HAP-1 (cell line): ENCODE measurements around the gene KL.
A peak's percentile ranks its signal among the peaks of the same experiment; 100 is the strongest.

Source experiments
- DNase-seq, 2 experiments: peaks; one replicate each; pipeline ENCODE4 v3.0.0-alpha.2; 2016 to 2020; ENCODE audit warnings: low spot score in 2 of 2
- H3K27me3 ChIP-seq: fragments of 250-450 bp; sonication (Bioruptor Pico); 2 replicates; pipeline ENCODE4 v1.5.1; 2020; ENCODE audit warnings: low read depth, mild to moderate bottlenecking, moderate library complexity
- H3K36me3 ChIP-seq: fragments of 250-450 bp; sonication (Bioruptor Pico); replicated peaks from 2 replicates; pipeline ENCODE4 v1.5.1; 2020; ENCODE audit warnings: mild to moderate bottlenecking
- H3K4me1 ChIP-seq: fragments of 250-450 bp; sonication (Bioruptor Pico); 2 replicates; pipeline ENCODE4 v1.5.1; 2020; ENCODE audit warnings: mild to moderate bottlenecking
- H3K4me3 ChIP-seq: fragments of 250-450 bp; sonication (Bioruptor Pico); 2 replicates; pipeline ENCODE4 v1.5.1; 2020; ENCODE audit warnings: mild to moderate bottlenecking, moderate library complexity
- H3K9me3 ChIP-seq: fragments of 250-450 bp; sonication (Bioruptor Pico); 2 replicates; pipeline ENCODE4 v1.5.1; 2020; ENCODE audit warnings: mild to moderate bottlenecking, moderate library complexity
- in situ Hi-C: fragments of 300-500 bp; cut with MboI; formaldehyde crosslinking; loops from 3 replicates; pipeline ENCODE4 v1.14.3; 2020; ENCODE audit warnings: low sequenced_read_pairs, inconsistent platforms, mixed read lengths

KL gene

DNA sequence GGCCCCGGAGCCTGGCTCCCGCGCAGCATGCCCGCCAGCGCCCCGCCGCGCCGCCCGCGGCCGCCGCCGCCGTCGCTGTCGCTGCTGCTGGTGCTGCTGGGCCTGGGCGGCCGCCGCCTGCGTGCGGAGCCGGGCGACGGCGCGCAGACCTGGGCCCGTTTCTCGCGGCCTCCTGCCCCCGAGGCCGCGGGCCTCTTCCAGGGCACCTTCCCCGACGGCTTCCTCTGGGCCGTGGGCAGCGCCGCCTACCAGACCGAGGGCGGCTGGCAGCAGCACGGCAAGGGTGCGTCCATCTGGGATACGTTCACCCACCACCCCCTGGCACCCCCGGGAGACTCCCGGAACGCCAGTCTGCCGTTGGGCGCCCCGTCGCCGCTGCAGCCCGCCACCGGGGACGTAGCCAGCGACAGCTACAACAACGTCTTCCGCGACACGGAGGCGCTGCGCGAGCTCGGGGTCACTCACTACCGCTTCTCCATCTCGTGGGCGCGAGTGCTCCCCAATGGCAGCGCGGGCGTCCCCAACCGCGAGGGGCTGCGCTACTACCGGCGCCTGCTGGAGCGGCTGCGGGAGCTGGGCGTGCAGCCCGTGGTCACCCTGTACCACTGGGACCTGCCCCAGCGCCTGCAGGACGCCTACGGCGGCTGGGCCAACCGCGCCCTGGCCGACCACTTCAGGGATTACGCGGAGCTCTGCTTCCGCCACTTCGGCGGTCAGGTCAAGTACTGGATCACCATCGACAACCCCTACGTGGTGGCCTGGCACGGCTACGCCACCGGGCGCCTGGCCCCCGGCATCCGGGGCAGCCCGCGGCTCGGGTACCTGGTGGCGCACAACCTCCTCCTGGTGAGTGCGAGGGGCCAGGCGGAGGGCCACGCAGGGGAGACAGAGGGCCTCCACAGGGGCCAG lies at the start of gene KL:
Gene KL (plus strand): TSS at position 10 of the 909 bp plus-strand sequence. CDS start 18 bp downstream, at position 28.
- no peaks in the 10 kb centered on the region for H3K27me3 ChIP-seq
- no peaks in the 10 kb centered on the region for H3K9me3 ChIP-seq
- H3K36me3 ChIP-seq: no peaks in the 10 kb centered on the region
- peaks cover 5% of the 10 kb centered on the region; the same call in 1 of the 2 replicates for H3K4me1 ChIP-seq
- no peak for DNase-seq
- H3K4me3 ChIP-seq: peak within 1 kb of the TSS; percentile 18
- in situ Hi-C loops: no loop called here

GRCh38 chr13:32967584-32968182 lies 48.5 kb upstream of the KL start:
- Histone ChIP-seq H3K4me1 (peaks cover 19% of the 10 kb centered on the region), H3K4me3 (no peak overlapping the region), H3K9me3 (no peaks in the 10 kb centered on the region), H3K36me3 (no peaks in the 10 kb centered on the region), H3K27me3 (no peaks in the 10 kb centered on the region)
- in situ Hi-C loops: no loop called here
- no peak for DNase-seq

- no peak for DNase-seq
- peaks cover 19% of the 10 kb centered on the region for H3K4me1 ChIP-seq
- no peak overlapping the region for H3K4me3 ChIP-seq
- H3K36me3 ChIP-seq: no peaks in the 10 kb centered on the region
- no peaks in the 10 kb centered on the region for H3K27me3 ChIP-seq
- no peaks in the 10 kb centered on the region for H3K9me3 ChIP-seq
- in situ Hi-C loops: no loop called here
Observed at GRCh38 chr13:32968316-32968715, 47.9 kb upstream of the KL start.

DNA sequence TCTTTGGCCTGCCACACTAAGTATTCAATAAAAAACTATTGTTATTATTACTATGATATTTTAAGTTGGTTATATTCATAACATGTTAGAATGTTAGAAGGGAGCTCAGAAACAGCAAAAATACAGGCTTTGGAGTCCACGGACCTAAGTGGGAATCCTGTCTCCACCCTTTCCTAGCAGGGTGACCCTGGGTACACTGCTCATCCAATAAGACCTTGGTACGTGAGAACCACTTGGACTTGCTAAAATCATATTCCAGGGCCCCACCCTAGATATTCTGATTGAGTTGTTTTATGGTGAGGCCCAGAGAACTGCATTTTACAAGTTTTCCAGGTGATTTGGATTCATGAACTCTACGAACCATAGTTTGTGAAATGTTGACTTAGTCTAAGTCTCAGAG lies 47.4 kb upstream of the KL start:
- in situ Hi-C loops: no loop called here
- peaks cover 19% of the 10 kb centered on the region for H3K4me1 ChIP-seq
- DNase-seq: no peak
- no peaks in the 10 kb centered on the region for H3K9me3 ChIP-seq
- no peak overlapping the region for H3K4me3 ChIP-seq
- H3K27me3 ChIP-seq: no peaks in the 10 kb centered on the region
- H3K36me3 ChIP-seq: no peaks in the 10 kb centered on the region

- no peaks in the 10 kb centered on the region for H3K27me3 ChIP-seq
- no peak for DNase-seq
- no peaks in the 10 kb centered on the region for H3K36me3 ChIP-seq
- no peaks in the 10 kb centered on the region for H3K9me3 ChIP-seq
- in situ Hi-C loops: no loop called here
- H3K4me1 ChIP-seq: peaks cover 19% of the 10 kb centered on the region
- H3K4me3 ChIP-seq: no peak overlapping the region
Observed at GRCh38 chr13:32969516-32969941, 46.7 kb upstream of the KL start.

- in situ Hi-C loops: no loop called here
- Histone ChIP-seq H3K4me1 (peaks cover 15% of the 10 kb centered on the region), H3K9me3 (no peaks in the 10 kb centered on the region), H3K36me3 (no peaks in the 10 kb centered on the region), H3K27me3 (no peaks in the 10 kb centered on the region), H3K4me3 (no peak overlapping the region)
- peak; percentile 70 to 93 for DNase-seq
Observed at GRCh38 chr13:32976056-32976805, 40.0 kb upstream of the KL start.

GRCh38 chr13:32976912-32977311 lies 39.3 kb upstream of the KL start:
- in situ Hi-C loops: no loop called here

DNA sequence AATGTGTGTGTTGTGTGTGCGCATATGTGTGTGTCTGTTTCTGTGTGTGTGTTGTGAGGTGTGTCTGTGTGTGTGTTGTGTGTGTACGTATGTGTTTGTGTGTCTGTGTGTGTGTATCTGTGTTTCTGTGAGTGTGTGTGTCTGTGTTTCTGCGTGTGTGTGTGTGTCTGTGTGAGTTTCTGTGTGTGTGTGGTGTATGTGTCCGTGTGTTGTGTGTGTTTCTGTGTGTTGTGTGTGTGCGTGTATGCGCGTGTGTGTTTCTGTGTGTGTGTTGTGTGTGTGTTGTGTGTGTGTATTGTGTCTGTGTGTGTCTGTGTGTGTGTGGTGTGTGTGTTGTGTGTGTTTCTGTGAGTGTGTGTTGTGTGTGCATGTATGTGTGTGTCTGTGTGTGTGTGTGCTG lies 38.9 kb upstream of the KL start:
- in situ Hi-C loops: no loop called here

More at GRCh38 chr13:32976912-32977311, 39.3 kb upstream of the KL start:
- no peak overlapping the region for H3K4me3 ChIP-seq
- H3K4me1 ChIP-seq: peaks cover 15% of the 10 kb centered on the region
- H3K36me3 ChIP-seq: no peaks in the 10 kb centered on the region
- peak; percentile 18 to 23 for DNase-seq
- H3K9me3 ChIP-seq: no peaks in the 10 kb centered on the region
- no peaks in the 10 kb centered on the region for H3K27me3 ChIP-seq

DNA sequence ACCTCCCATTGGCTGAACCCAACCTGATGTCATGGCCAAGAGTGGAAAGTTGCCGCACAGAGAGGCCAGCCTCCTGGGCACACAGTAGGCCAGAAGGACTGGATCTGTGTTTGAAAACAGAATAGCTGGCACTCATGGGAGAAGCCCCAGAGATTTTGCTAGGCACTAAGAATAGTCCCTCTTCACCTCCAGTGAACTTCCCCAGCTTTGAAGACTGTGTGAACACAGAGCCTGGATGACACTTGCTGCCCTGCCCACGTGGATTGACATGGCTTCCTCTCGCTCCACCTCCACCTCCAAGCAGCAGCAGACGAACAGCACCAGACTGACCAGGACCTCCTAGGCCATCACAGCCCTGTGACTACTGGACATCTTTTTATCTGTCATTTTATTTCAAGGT lies 37.9 kb upstream of the KL start:
- peaks cover 15% of the 10 kb centered on the region for H3K4me1 ChIP-seq
- no peak for DNase-seq
- H3K36me3 ChIP-seq: no peaks in the 10 kb centered on the region
- no peaks in the 10 kb centered on the region for H3K9me3 ChIP-seq
- no peaks in the 10 kb centered on the region for H3K27me3 ChIP-seq
- in situ Hi-C loops: no loop called here
- no peak overlapping the region for H3K4me3 ChIP-seq

More for the DNA sequence above, 38.9 kb upstream of the KL start:
- DNase-seq: no peak
- H3K36me3 ChIP-seq: no peaks in the 10 kb centered on the region
- no peak overlapping the region for H3K4me3 ChIP-seq
- H3K9me3 ChIP-seq: no peaks in the 10 kb centered on the region
- H3K27me3 ChIP-seq: no peaks in the 10 kb centered on the region
- peaks cover 15% of the 10 kb centered on the region for H3K4me1 ChIP-seq

DNA sequence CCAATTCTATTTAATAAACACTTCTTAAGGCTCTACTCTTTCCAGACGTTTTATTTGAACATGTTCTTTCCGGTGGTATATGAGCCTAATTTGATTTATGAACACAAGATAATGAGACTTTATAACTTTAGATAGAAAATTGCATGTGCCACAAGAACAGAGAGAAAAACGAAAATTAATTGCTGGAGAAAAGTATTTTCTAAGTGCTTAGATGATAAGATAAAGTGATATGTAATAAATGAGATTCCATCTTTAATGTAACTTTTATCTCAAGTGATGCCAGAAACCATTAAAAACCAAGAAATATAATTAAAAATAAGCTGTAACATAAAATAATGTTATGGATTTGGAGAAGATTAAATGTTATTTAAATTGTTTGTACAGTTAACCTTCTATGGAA lies 33.2 kb upstream of the KL start:
- Histone ChIP-seq H3K9me3 (no peaks in the 10 kb centered on the region), H3K4me3 (no peak overlapping the region), H3K27me3 (no peaks in the 10 kb centered on the region), H3K4me1 (no peaks in the 10 kb centered on the region), H3K36me3 (no peaks in the 10 kb centered on the region)
- in situ Hi-C loops: no loop called here
- DNase-seq: no peak

- no peaks in the 10 kb centered on the region for H3K4me1 ChIP-seq
- no peak overlapping the region for H3K4me3 ChIP-seq
- no peaks in the 10 kb centered on the region for H3K36me3 ChIP-seq
- no peak for DNase-seq
- in situ Hi-C loops: no loop called here
- no peaks in the 10 kb centered on the region for H3K27me3 ChIP-seq
- H3K9me3 ChIP-seq: no peaks in the 10 kb centered on the region
Observed at GRCh38 chr13:32984857-32985626, 31.2 kb upstream of the KL start.

GRCh38 chr13:32986552-32986951 lies 29.7 kb upstream of the KL start:
- H3K4me3 ChIP-seq: no peak overlapping the region
- in situ Hi-C loops: no loop called here
- no peaks in the 10 kb centered on the region for H3K4me1 ChIP-seq
- DNase-seq: no peak
- no peaks in the 10 kb centered on the region for H3K36me3 ChIP-seq
- no peaks in the 10 kb centered on the region for H3K27me3 ChIP-seq
- H3K9me3 ChIP-seq: no peaks in the 10 kb centered on the region

- no peaks in the 10 kb centered on the region for H3K9me3 ChIP-seq
- H3K36me3 ChIP-seq: no peaks in the 10 kb centered on the region
- no peak for DNase-seq
- H3K4me1 ChIP-seq: no peaks in the 10 kb centered on the region
- no peaks in the 10 kb centered on the region for H3K27me3 ChIP-seq
- H3K4me3 ChIP-seq: no peak overlapping the region
- in situ Hi-C loops: no loop called here
Observed at GRCh38 chr13:32987462-32987861, 28.8 kb upstream of the KL start.
